ENCODE results near the gene ZNRF1. TPM values are rescaled to one million over a fixed set of nuclear protein-coding genes. Genes with fewer than 3 reads are reported as not detected.

Gene ZNRF1
- total and polyA plus RNA-seq, 2 of the 13 experiments (the other 11 are each of a cell fraction or from before 2014, with no cell fraction given), result 43.9 to 58.7 TPM

DNA sequence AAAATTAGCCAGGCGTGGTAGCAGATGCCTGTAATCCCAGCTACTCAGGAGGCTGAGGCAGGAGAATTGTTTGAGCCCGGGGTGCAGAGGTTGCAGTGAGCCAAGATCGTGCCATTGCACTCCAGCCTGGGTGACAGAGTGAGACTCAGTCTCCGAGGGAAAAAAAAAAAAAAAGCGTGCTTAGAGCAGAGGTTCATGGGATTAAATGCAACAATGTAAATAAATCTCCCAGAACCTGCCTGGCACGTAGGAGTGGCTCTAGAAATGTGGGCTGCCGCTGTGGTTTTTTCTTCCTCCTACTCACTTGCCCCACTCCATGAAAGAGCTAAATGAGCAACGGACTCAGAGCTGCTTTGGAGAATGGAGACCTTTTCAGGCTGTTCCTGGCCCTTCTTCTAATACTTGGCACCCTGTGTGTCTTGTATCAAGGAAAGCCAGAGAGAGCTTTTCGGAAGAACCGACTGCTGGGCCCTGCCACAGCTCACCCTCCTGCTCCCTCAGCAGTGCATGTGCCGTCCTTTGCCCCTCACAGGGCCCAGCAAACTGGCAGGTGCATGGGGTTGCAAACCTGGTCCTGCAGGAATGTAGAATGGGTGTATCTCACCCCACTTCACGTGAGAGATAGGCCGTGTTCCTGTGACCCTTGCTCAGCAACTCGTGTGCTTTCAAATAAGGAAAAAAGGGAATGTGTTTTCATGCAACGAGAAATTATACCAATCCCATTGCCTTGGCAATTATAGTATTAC, 65.8 kb downstream of the ZNRF1 start (continued):
- TF ChIP-seq ZNF687 (CRISPR knock-in tag; IDR thresholded peaks at IDR 0.05), result peak; percentile 75
- TF ChIP-seq EP300 (IDR thresholded peaks at IDR 0.05; ENCODE audit: low read depth in 2 of 2, low read length in 2 of 2), result no peak
- 0 out of 2 replicates have a peak, but pooled peaks have one; percentile 10 for TF ChIP-seq EP300 (CRISPR knock-in tag; IDR thresholded peaks at IDR 0.05; ENCODE audit: borderline replicate concordance)
- TF ChIP-seq ATF7 (IDR thresholded peaks at IDR 0.05), result no peak
- TF ChIP-seq ATF7 (CRISPR knock-in tag; IDR thresholded peaks at IDR 0.05), result no peak
- TF ChIP-seq, protein P1, sequence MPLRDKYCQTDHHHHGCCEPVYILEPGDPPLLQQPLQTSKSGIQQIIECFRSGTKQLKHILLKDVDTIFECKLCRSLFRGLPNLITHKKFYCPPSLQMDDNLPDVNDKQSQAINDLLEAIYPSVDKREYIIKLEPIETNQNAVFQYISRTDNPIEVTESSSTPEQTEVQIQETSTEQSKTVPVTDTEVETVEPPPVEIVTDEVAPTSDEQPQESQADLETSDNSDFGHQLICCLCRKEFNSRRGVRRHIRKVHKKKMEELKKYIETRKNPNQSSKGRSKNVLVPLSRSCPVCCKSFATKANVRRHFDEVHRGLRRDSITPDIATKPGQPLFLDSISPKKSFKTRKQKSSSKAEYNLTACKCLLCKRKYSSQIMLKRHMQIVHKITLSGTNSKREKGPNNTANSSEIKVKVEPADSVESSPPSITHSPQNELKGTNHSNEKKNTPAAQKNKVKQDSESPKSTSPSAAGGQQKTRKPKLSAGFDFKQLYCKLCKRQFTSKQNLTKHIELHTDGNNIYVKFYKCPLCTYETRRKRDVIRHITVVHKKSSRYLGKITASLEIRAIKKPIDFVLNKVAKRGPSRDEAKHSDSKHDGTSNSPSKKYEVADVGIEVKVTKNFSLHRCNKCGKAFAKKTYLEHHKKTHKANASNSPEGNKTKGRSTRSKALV (CRISPR knock-in tag; IDR thresholded peaks at IDR 0.05), result 0 out of 2 replicates have a peak, but pooled peaks have one; percentile 58
- no peak for TF ChIP-seq HMG20A (CRISPR knock-in tag; IDR thresholded peaks at IDR 0.05; ENCODE audit: borderline replicate concordance)
- peak; percentile 24; the same call in 1 of the 2 replicates for TF ChIP-seq TBX2 (CRISPR knock-in tag; IDR thresholded peaks at IDR 0.05; ENCODE audit: borderline replicate concordance)
- 0 out of 2 replicates have a peak, but pooled peaks have one; percentile 7 for TF ChIP-seq ETV5 (CRISPR knock-in tag; IDR thresholded peaks at IDR 0.05; ENCODE audit: borderline replicate concordance)
- 0 out of 2 replicates have a peak, but pooled peaks have one; percentile 33 for TF ChIP-seq GFI1 (CRISPR knock-in tag; IDR thresholded peaks at IDR 0.05; ENCODE audit: borderline replicate concordance)
- TF ChIP-seq FOXA3 (CRISPR knock-in tag; IDR thresholded peaks at IDR 0.05), result peak; percentile 58
- TF ChIP-seq ZNF282 (IDR thresholded peaks at IDR 0.05; ENCODE audit: partially characterized antibody), result no peak
- peak; percentile 28; the same call in 1 of the 2 replicates for TF ChIP-seq CHD4 (IDR thresholded peaks at IDR 0.05; ENCODE audit: borderline replicate concordance, low read length)
- no peak for TF ChIP-seq MBNL3 (CRISPR knock-in tag; conservative IDR thresholded peaks at IDR 0.05)

Measured in HepG2 (cell line).